ENCODE data around the gene SETD2. TPM values are rescaled to one million over a fixed set of nuclear protein-coding genes. Genes with fewer than 3 reads are reported as not detected.

Gene SETD2
- polyA plus RNA-seq, 3 donors: 66.5 to 74.7 (median 67.2) TPM

DNA sequence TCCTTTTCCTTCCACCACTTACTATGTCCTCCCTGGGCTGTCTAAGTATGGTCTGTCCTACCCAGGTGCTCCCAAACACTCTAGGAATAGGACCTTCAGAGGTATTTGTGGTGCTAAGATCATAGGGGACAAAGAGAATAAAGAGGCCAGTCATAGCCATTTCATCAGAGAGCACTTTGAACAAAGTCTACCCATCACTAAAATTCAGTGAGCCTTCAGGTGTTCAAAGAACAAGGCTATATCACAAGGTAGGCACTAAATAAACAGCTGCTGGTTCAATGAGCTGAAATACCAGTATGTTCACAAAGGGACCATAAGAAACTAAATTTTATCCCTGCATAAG, 145.7 kb downstream of the SETD2 start:
- DNase-seq (ENCODE audit: extremely low read depth in 1 of 11, low read depth in 9 of 11, low spot score in 4 of 11): no peak

DNA sequence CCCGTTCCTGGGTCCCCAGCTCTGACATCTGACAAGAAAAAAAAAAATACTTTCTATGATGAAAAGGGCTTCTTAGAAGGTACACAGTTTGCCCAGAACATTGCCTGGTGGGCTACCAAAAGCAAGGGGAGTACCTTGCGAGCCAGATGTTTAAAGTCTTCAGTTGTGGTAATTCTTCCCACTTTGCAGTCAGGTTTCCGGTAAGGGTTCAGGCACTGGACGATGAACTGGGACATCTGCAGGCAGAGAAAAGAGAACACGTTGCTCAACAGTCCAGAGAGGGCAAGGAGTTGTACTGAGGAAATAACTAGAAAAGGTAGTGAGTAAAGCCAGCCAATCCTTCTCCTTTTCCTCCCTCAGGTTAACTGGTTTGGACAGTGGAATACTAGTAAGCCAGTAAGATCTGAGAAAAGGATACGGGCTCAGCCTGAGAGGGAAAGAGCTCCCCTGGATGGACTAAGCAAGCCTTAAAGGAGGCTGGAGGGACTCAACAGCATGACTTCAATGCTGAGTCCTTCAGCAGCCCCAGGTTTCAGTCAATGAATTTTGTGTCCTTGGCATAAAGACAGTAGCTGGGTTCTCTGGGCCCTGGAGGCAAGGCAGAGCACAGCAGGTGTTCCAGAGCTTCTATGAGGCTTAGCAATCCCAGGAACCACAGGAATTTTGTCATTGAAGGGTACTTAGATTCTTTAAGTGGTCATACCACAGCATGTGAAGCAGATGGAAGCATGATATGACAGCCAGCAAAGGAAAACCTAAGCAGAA, 146.2 kb downstream of the SETD2 start:
- no peak for DNase-seq (ENCODE audit: extremely low read depth in 1 of 11, low read depth in 9 of 11, low spot score in 4 of 11)

DNA sequence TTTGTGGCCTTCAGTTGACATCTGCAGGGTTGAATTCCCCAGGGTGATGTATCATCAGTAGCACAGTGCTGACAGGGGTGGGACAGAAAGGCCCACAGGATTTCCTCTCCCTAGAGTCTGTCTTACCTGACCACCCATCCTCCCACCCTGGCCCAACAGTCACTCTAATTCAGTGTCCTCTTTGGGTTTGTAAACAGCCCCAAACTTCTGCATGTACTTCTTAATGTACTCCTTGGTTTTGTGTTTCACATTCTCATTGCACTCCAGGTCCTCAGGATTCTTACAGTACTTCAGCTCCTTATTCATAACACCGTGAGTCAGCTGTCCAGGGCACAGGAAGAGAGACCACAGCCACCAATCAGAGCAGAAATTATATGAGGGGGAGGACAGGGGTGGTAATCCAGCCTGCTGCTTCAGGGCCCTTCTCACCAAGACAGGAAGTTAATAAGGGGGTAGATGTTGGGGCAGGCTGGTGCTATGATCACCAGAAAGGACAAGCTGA, 146.9 kb downstream of the SETD2 start:
- no peak for DNase-seq (ENCODE audit: extremely low read depth in 1 of 11, low read depth in 9 of 11, low spot score in 4 of 11)

DNA sequence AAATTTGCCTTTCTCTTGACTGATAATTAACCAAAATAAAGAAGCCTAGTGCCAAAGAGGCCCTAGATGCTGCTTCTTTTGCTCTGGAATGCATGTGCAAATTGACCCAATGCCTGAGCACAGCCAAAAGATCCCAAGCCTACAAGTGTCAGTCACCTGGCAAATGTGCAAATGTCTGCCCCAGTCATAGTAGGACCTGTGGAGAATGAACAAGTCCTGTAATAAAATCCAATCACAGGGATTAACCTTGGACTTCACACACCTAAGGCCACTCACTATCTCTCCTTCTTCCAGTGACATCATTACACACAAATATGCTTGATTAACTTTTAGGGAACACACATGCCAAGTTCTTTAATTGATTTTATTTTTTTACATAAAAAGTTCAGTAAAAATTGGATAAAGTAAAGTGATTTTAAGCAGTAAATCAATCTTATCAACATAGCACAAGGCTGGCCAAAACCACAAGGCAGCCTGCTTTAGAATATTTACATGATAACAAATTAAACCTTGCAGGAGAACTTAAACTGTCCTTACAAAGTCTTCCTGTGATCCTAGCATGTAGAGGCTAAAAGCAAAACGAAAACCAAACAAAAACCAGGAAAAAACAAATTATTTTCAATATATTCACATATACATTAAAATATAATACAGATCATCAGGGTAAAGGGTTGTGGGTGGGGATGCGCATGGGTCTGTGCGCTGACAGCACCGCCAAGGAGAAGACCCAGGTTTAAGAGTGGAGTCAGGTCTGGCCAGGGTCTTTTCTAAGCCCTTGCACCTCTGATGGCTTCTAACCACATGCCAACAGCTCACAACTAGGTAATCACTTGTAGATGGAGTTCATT, 147.6 kb downstream of the SETD2 start:
- no peak for DNase-seq (ENCODE audit: extremely low read depth in 1 of 11, low read depth in 9 of 11, low spot score in 4 of 11)

DNA sequence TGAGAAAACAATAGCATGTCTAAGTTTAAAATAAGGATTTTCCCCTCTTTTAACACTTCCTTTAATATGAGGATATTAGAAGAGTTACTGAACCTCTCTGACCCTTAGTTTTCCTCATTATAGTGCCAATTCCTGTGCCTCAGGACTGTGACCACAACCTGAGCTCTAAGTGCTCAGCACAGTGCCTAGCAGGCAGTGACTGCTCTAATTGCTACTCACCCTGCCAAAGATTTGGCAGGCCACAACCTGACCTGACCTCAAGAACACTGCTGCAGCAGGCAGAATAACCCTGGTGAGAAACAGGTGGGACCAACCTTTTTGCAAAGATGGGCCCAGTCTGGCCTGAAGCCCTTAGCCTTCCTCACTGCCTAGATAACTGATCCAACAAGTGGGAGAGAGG, 148.8 kb downstream of the SETD2 start:
- no peak for DNase-seq (ENCODE audit: extremely low read depth in 1 of 11, low read depth in 9 of 11, low spot score in 4 of 11)

DNA sequence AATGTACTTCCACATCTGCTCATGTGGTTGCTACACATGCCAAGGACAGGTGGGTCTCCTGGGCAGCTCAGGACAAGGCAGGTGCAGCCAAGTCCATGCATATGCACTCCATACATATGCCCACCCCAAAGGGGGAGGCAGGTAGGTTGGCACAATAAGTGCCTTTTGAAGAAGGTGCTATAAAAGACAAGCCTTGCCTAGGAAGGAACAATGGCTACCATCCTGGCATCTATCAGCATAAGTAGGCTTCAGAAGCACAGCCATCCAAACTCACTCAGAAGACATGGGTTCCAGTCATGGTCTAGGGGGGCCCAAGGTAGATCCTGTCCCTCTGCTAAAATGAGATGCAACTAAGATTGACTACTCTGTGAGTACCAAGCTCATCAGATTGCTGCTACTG, 149.9 kb downstream of the SETD2 start:
- no peak for DNase-seq (ENCODE audit: extremely low read depth in 1 of 11, low read depth in 9 of 11, low spot score in 4 of 11)

DNA sequence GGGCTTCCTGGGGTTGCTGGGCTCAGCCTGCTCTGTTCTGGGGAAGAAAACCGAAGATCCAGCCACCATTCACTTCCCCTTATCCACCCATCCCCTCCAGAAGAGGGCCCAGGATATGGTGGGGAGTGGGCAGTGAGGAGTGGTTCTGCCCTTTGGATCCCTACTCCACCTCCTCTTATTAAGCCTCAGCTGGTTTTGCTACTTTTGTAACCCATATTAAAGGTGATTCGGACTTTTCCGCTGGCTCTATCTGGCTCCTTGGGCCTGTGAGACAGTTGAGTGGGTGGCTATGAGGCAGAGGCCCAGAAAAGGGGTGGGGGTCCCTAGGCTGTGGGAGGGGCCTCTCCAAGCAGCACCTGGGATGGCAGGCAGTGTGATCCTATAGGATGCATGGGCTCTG, 150.7 kb downstream of the SETD2 start:
- DNase-seq (ENCODE audit: extremely low read depth in 1 of 11, low read depth in 9 of 11, low spot score in 4 of 11): no peak

DNA sequence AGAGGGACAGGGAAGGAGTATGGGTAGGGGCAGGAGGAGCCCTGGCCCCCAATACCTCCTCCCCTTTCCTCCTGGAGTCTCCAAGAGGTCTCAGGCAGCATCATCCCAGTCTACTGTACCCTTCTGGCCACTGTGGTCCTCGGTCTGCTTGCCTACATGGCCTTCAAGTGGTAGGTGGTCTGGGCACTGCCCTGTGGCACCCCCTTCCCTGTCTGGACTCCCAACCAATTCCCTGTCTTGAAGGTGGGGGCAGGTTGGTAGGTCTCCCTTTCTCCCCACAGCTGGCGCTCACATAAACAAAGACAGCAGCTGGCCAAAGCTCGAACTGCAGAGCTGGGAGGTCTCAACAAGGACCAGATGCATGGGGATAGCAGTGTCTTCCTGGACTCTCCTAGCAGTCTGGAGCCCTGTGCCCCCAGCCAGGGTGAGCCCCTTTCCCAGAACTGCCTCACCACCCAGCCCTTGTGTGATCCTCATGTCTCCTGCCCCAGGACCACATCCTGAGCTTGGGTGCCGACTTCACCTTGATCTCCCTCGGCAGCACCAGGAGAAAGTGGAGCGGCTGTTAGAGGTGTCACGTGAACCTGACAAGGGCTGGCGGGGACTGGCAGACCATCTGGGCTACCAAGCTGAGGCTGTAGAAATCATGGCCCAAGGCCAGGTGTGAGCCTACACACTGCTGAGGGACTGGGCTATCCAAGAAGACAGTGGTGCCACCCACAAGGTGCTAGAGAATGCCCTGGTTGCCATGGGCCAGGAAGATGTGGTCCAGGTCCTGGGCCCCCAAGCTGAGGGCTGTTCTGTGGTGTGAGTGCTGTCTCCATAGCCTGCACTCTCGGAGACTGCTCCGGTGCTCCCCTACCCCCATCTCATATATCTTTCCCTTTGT, 151.3 kb downstream of the SETD2 start:
- DNase-seq (ENCODE audit: extremely low read depth in 1 of 11, low read depth in 9 of 11, low spot score in 4 of 11): no peak

DNA sequence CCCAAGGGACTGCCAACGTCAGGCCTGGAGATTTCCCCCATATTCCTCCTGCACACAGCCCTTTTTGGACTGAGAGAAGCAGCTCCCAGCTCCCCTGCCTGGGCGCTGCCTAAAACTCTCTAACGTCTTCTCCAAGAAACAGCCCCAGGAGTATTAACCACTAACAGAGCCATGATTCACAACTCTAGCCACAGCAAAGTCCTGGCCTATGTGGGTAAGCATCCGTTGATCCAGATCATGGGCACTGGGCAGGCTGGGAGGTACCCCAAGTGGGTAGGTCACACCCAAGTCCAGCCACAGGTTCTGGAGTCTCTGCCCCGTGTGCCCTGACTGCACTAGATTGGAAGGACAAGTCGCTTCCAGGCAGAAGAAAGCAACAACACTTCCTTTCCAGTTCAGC, 152.5 kb downstream of the SETD2 start:
- no peak for DNase-seq (ENCODE audit: extremely low read depth in 1 of 11, low read depth in 9 of 11, low spot score in 4 of 11)

DNA sequence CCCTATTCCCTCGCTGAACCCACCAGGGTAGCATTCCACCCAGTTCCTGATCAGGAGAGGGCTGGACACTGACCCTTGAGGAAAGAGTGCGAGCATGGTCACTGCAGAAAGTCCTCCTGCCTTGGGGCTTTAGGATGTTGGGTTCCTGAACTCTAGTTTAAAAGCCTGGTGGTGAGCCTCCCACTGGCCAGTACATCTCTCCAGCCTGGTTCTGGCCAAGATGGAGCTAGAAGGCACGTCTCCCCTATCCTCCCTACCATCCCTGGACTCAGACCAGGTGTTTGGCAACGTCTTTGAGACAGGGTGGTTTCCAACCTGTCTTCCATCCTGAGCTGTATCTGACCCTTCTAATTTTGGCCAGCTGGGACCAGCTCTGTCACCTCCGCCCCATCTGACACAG, 153.0 kb downstream of the SETD2 start:
- no peak for DNase-seq (ENCODE audit: extremely low read depth in 1 of 11, low read depth in 9 of 11, low spot score in 4 of 11)

DNA sequence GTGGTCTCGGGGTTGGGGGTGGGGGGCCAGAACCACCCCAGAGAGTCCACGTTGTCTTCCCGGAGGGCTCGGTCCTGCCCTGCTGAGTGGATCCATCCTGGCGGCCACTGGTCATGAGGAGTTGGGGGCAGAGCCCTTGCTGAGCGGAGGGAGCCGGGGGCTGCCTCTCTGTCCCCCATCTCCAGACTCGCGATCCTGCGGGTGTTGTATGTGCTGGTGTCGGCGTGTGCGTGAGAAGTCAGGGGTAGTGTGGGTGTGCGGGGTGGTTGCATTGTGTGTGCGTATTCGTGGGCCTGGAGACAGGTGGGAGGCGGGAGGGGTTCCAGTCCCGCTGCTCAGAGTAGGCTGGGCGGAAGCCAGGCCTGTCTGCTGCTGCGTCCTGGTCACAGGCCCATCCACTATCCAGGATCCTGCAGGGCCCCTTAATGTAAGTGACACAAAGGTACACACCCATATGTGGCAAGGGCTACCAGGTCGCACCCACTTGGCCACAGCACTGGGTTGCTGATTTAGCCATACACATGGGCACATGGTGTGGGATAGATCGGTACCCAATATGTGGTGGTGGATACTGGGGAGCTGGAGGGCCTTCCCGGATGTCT, 153.7 kb downstream of the SETD2 start:
- no peak for DNase-seq (ENCODE audit: extremely low read depth in 1 of 11, low read depth in 9 of 11, low spot score in 4 of 11)

DNA sequence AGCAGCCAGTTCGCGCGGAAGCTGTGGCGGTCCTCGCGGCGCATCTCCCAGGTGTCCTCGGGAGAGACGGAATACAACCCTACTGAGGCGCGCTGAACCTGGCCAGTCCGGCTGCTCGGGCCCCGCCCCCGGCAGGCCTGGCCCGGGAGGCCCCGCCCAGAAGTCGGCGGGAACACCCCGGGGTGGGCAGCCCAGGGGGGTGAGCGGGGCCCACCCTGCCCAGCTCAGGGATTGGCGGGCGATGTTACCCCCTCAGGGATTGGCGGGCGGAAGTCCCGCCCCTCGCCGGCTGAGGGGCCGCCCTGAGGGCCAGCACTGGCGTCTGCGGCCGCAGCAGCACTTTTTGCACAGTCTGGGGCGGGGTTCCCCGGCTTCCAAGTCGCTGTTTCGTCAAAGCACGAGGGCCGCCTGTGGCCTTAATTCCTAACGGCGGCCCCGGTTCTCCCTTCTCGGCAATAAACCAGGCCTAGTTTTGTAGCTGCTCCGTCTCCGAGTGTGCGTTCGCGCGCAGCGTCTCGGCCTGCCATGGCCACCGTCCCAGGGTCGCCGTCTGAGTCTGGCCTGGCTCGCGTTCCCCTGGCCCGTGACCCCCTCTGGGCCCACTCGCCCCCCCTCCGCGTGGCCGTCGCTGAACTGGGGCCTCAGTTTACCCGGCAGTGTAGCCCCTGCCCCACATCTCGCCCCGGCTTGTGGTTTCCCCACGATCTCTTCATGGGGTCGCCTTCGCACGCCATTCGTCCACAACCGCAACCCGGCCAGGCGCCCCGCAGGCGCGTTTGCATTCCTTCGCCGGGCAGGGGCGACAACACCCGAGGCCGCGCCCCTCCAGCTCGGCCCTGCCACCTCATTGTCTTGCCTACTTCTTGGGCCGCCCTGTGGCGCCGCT, 154.4 kb downstream of the SETD2 start:
- DNase-seq (ENCODE audit: extremely low read depth in 1 of 11, low read depth in 9 of 11, low spot score in 4 of 11): peak; percentile 71 to 92 (median 87)

DNA sequence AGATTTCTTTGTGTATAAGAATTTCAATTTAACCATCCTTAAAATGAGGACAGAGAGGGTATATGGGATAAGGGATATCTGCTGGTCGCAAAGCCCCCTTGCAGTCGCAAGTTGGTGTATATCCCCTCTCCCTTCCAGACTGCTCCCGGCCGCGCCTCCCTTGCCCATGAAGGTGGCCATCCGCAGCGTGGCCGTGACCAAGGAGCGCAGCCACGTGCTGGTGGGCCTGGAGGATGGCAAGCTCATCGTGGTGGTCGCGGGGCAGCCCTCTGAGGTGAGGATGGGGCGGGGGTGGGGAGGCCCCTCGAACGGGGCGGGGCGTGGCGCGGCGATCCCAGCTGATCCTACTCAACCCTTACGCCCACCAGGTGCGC, 155.1 kb downstream of the SETD2 start:
- no peak for DNase-seq (ENCODE audit: extremely low read depth in 1 of 11, low read depth in 9 of 11, low spot score in 4 of 11)

DNA sequence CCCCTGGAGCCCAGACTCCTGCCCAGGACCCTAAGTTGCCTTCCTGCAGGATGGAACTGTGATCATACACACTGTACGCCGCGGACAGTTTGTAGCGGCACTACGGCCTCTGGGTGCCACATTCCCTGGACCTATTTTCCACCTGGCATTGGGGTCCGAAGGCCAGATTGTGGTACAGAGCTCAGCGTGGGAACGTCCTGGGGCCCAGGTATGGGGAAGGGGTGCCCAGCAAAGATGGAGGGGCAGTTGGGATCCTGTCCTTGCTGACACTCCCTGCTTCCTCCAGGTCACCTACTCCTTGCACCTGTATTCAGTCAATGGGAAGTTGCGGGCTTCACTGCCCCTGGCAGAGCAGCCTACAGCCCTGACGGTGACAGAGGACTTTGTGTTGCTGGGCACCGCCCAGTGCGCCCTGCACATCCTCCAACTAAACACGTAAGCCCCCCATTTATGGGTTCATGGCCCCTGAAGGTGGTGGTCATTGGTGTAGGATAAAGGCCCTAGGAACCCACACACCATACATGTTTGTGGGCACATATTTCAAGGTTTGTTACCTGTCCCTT, 155.6 kb downstream of the SETD2 start:
- DNase-seq (ENCODE audit: extremely low read depth in 1 of 11, low read depth in 9 of 11, low spot score in 4 of 11): no peak

DNA sequence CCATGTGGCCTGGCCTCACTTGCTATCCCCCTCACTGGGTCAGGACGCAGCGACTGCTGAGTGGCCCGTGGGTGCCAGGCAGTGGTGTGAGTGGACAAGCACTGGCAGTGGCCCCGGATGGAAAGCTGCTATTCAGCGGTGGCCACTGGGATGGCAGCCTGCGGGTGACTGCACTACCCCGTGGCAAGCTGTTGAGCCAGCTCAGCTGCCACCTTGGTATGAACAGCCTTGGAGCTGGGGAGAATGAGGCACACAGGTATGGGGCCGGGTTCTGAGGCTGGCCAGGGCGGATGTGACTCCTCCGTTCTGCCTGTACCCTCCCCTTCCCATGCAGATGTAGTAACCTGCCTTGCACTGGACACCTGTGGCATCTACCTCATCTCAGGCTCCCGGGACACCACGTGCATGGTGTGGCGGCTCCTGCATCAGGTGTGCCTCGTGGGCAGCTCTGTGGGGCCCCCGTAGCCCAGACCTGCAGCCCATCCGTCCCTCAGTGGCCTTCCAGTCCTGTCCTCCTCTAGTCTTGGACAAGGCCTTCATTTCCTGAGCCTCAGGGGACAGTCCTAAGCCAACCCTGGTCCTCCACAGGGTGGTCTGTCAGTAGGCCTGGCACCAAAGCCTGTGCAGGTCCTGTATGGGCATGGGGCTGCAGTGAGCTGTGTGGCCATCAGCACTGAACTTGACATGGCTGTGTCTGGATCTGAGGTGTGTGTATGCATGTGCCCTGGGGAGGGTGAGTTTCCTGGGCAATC, 156.3 kb downstream of the SETD2 start:
- no peak for DNase-seq (ENCODE audit: extremely low read depth in 1 of 11, low read depth in 9 of 11, low spot score in 4 of 11)

DNA sequence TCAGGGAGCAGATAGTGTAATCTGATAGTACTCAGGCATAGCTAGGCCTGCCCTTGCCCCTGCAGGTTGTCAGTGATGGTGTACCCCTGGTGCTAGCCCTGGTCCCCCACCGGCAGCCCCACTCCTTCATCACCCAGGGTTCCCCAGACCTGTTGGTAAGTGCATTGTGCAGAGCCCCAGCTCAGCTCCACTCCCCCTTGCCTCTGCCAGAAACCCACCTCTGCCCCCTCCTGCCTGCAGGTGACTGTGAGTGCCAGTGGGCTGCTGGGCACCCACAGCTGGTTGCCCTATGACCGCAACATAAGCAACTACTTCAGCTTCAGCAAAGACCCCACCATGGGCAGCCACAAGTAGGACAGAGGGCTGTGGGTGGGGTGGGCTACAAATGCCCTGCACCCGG, 156.9 kb downstream of the SETD2 start:
- DNase-seq (ENCODE audit: extremely low read depth in 1 of 11, low read depth in 9 of 11, low spot score in 4 of 11): no peak

DNA sequence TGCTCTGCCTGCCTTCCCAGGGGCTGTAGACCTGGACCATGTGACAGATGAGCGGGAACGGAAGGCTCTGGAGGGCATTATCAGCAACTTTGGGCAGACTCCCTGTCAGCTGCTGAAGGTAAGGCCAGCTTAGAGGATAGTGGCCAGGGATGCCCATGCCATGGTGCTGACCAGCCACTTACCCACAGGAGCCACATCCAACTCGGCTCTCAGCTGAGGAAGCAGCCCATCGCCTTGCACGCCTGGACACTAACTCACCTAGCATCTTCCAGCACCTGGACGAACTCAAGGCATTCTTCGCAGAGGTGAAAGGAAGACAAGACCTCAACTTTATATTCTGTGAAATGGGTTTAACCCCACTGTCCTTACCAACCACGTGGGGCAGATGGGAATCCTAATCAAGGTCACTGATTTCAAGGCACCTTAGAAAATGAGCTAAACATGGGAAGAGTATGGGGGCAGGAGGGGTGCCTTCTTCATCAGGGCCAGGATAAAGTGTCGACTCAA, 157.7 kb downstream of the SETD2 start:
- no peak for DNase-seq (ENCODE audit: extremely low read depth in 1 of 11, low read depth in 9 of 11, low spot score in 4 of 11)
